GM23338 (cell line): ENCODE data around the gene PACS2. TPM values are rescaled to one million over a fixed set of nuclear protein-coding genes. Genes with fewer than 3 reads are reported as not detected.
A peak's percentile ranks its signal among the peaks of the same experiment; 100 is the strongest.

Experiments used
- ATAC-seq: fragments of 200-7000 bp; cut with Tn5 transposase; 3 replicates; pipeline ENCODE4 v1.9.1; 2020
- DNase-seq: peaks from one replicate; pipeline ENCODE4 v3.0.0-alpha.2; 2015; ENCODE audit warnings: low spot score
- H2AFZ ChIP-seq: fragments of 200-600 bp; sonication (generic); 2 replicates; pipeline ENCODE4 v1.8.0; 2016; ENCODE audit warnings: antibody characterized with exemption, mild to moderate bottlenecking, moderate library complexity
- H3F3A ChIP-seq: fragments of 200-600 bp; sonication (generic); replicated peaks from 2 replicates; pipeline ENCODE4 v1.8.0; 2017; ENCODE audit warnings: antibody characterized with exemption, mixed run types, low read depth
- H3K27ac ChIP-seq: fragments of 200-600 bp; sonication (generic); 2 replicates; pipeline ENCODE4 v1.6.1; 2016; ENCODE audit warnings: low read depth
- H3K27me3 ChIP-seq: fragments of 200-600 bp; sonication (generic); 2 replicates; pipeline ENCODE4 v1.8.0; 2016; ENCODE audit warnings: mild to moderate bottlenecking, mixed run types, moderate library complexity; ENCODE audit not compliant: insufficient read depth
- H3K36me3 ChIP-seq: fragments of 200-600 bp; sonication (generic); 2 replicates; pipeline ENCODE4 v1.8.0; 2016; ENCODE audit warnings: mild to moderate bottlenecking; ENCODE audit not compliant: insufficient read depth
- H3K4me1 ChIP-seq: fragments of 200-600 bp; sonication (generic); 2 replicates; pipeline ENCODE4 v1.8.0; 2016; ENCODE audit warnings: mild to moderate bottlenecking, moderate library complexity; ENCODE audit not compliant: insufficient read depth
- H3K4me2 ChIP-seq: fragments of 200-600 bp; sonication (generic); 2 replicates; pipeline ENCODE4 v1.7.1; 2017; ENCODE audit warnings: mixed run types
- H3K4me3 ChIP-seq: fragments of 200-600 bp; sonication (generic); 2 replicates; pipeline ENCODE4 v1.6.1; 2016; ENCODE audit warnings: mixed run types
- H3K79me2 ChIP-seq: fragments of 200-600 bp; sonication (generic); replicated peaks from 2 replicates; pipeline ENCODE4 v1.8.0; 2017; ENCODE audit warnings: mild to moderate bottlenecking; ENCODE audit not compliant: insufficient read depth
- H3K9me2 ChIP-seq: fragments of 200-600 bp; sonication (generic); 2 replicates; pipeline ENCODE4 v1.8.0; 2017; ENCODE audit not compliant: insufficient read depth
- H4K20me1 ChIP-seq: fragments of 200-600 bp; sonication (generic); replicated peaks from 2 replicates; pipeline ENCODE4 v1.8.0; 2017; ENCODE audit warnings: mild to moderate bottlenecking; ENCODE audit not compliant: insufficient read depth
- H3K27ac Mint-ChIP-seq: 2 replicates; pipeline ENCODE4 v1.8.0; 2020; ENCODE audit warnings: inconsistent platforms, mild to moderate bottlenecking, moderate library complexity, mixed read lengths
- H3K27me3 Mint-ChIP-seq: 3 replicates; pipeline ENCODE4 v1.8.0; 2022; ENCODE audit warnings: low read depth, mild to moderate bottlenecking, moderate library complexity, mixed read lengths, inconsistent platforms; ENCODE audit not compliant: insufficient read depth, poor library complexity
- H3K36me3 Mint-ChIP-seq: 3 replicates; pipeline ENCODE4 v1.8.0; 2021; ENCODE audit warnings: low read depth, mild to moderate bottlenecking, inconsistent platforms, moderate library complexity, mixed read lengths
- H3K4me1 Mint-ChIP-seq: 3 replicates; pipeline ENCODE4 v1.8.0; 2020; ENCODE audit warnings: mild to moderate bottlenecking, inconsistent platforms, mixed read lengths
- H3K4me3 Mint-ChIP-seq: 3 replicates; pipeline ENCODE4 v1.8.0; 2021; ENCODE audit warnings: moderate library complexity, mild to moderate bottlenecking, inconsistent platforms, mixed read lengths
- H3K9me3 Mint-ChIP-seq: 3 replicates; pipeline ENCODE4 v1.8.0; 2020; ENCODE audit warnings: moderate library complexity, mild to moderate bottlenecking, inconsistent platforms, mixed read lengths
- EZH2phosphoT487 ChIP-seq: fragments of 200-600 bp; sonication (generic); IDR thresholded peaks from one replicate; pipeline ENCODE4 v1.8.1; 2018; ENCODE audit warnings: antibody characterized with exemption; ENCODE audit not compliant: unreplicated experiment
- JUNB ChIP-seq: IDR thresholded peaks from one replicate; pipeline ENCODE4 v1.6.1; 2016; ENCODE audit warnings: antibody characterized with exemption; ENCODE audit not compliant: unreplicated experiment
- POLR2AphosphoS5 ChIP-seq: IDR thresholded peaks from 2 replicates; pipeline ENCODE4 v1.6.1; 2016; ENCODE audit warnings: antibody characterized with exemption, low read depth
- STAT1 ChIP-seq: IDR thresholded peaks from one replicate; pipeline ENCODE4 v1.6.1; 2016; ENCODE audit warnings: antibody characterized with exemption; ENCODE audit not compliant: unreplicated experiment
- ZNF114 ChIP-seq: fragments of 250-450 bp; sonication (Bioruptor Pico); IDR thresholded peaks from 2 replicates; pipeline ENCODE4 v1.5.0; 2020; ENCODE audit warnings: mild to moderate bottlenecking, moderate library complexity
- ZNF331 ChIP-seq: fragments of 250-450 bp; sonication (Bioruptor Pico); IDR thresholded peaks from 2 replicates; pipeline ENCODE4 v1.5.0; 2020; ENCODE audit warnings: low read depth, mild to moderate bottlenecking, moderate library complexity
- polyA plus RNA-seq: library from polyadenylated mRNA; unstranded; fragments of >200 nt; fragmentation: Nextera tagmentation; extraction: Ambion mirVana; gene quantifications from 2 replicates; pipeline ENCODE4 v1.2.1, GENCODE V29; 2016
- total RNA-seq: library from RNA; depleted of rRNA; stranded (reverse); fragments of >200 nt; shearing (Covaris generic); gene quantifications from 2 replicates; pipeline ENCODE4 v1.2.3, GENCODE V29; 2014
- TF ChIP-seq, protein P1 (sequence below), 2 experiments: fragments of 200-600 bp in 1 of 2; sonication (generic) in 1 of 2; conservative IDR thresholded peaks; 2 replicates each; pipeline versions ENCODE4 v1.5.1 to v1.6.1; 2016 to 2017; ENCODE audit warnings: antibody characterized with exemption in 2 of 2, low read depth in 2 of 2, mild to moderate bottlenecking in 2 of 2, moderate library complexity in 1 of 2
- TF ChIP-seq, protein P2 (sequence below): fragments of 250-450 bp; sonication (Bioruptor Pico); IDR thresholded peaks from 2 replicates; pipeline ENCODE4 v1.5.0; 2020; ENCODE audit warnings: mild to moderate bottlenecking, moderate library complexity
- TF ChIP-seq, protein P3 (sequence below): IDR thresholded peaks from one replicate; pipeline ENCODE4 v1.6.1; 2018; ENCODE audit warnings: antibody characterized with exemption; ENCODE audit not compliant: unreplicated experiment

Gene PACS2
- total and polyA plus RNA-seq, 2 experiments from 2014 or later, result 22.5 to 79.0 TPM

DNA sequence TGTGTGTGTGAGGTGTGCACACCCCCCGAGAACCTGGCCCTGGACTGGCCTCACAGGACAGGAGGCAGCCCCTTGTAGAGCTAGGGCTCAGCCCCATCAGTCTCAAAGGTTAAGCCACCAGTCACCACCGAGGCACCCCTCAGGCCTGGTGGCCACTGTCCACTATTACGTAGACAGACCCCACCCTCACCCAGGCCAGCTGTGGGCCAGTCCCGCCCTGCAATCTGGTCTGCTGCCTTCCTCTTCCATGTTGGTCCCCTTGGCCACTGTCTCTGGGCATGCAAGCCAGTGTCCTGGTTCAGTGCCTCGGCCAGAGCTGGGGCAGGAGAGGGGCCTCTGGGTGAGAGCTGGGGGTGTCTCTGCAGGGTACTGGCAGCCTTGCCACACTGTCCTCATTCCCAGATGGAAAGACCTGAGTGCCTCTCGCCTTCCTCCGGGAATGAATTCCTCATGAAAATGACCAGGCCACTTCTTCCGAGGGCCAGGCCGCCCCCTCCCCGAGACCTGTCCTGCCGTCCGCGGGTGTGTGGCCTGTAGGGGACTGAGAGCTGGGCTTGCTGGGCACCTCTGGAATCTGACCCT lies 82.9 kb downstream of the PACS2 start:
- Histone ChIP-seq H3K4me2 (peak overlapping the region; percentile 78), H3F3A (0 out of 2 replicates have a peak, but pooled peaks cover 3% of the 10 kb centered on the region), H3K27me3 (no peaks in the 10 kb centered on the region), H4K20me1 (no peaks in the 10 kb centered on the region), H3K27ac (no peak overlapping the region), H3K36me3 (peaks cover 12% of the 10 kb centered on the region; the same call in 1 of the 2 replicates), H2AFZ (0 out of 2 replicates have a peak overlapping the region, but pooled peaks have one; percentile 52), H3K4me1 (no peaks in the 10 kb centered on the region; the same call in 1 of the 2 replicates), H3K4me3 (peak overlapping the region; percentile 60), H3K79me2 (no peaks in the 10 kb centered on the region), H3K9me2 (peaks cover 11% of the 10 kb centered on the region)
- DNase-seq, result no peak
- TF ChIP-seq JUNB, result no peak
- TF ChIP-seq, protein P1, sequence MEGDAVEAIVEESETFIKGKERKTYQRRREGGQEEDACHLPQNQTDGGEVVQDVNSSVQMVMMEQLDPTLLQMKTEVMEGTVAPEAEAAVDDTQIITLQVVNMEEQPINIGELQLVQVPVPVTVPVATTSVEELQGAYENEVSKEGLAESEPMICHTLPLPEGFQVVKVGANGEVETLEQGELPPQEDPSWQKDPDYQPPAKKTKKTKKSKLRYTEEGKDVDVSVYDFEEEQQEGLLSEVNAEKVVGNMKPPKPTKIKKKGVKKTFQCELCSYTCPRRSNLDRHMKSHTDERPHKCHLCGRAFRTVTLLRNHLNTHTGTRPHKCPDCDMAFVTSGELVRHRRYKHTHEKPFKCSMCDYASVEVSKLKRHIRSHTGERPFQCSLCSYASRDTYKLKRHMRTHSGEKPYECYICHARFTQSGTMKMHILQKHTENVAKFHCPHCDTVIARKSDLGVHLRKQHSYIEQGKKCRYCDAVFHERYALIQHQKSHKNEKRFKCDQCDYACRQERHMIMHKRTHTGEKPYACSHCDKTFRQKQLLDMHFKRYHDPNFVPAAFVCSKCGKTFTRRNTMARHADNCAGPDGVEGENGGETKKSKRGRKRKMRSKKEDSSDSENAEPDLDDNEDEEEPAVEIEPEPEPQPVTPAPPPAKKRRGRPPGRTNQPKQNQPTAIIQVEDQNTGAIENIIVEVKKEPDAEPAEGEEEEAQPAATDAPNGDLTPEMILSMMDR (conservative IDR thresholded peaks at IDR 0.05; ENCODE audit: low read depth in 2 of 2), result no peak
- TF ChIP-seq, protein P2, sequence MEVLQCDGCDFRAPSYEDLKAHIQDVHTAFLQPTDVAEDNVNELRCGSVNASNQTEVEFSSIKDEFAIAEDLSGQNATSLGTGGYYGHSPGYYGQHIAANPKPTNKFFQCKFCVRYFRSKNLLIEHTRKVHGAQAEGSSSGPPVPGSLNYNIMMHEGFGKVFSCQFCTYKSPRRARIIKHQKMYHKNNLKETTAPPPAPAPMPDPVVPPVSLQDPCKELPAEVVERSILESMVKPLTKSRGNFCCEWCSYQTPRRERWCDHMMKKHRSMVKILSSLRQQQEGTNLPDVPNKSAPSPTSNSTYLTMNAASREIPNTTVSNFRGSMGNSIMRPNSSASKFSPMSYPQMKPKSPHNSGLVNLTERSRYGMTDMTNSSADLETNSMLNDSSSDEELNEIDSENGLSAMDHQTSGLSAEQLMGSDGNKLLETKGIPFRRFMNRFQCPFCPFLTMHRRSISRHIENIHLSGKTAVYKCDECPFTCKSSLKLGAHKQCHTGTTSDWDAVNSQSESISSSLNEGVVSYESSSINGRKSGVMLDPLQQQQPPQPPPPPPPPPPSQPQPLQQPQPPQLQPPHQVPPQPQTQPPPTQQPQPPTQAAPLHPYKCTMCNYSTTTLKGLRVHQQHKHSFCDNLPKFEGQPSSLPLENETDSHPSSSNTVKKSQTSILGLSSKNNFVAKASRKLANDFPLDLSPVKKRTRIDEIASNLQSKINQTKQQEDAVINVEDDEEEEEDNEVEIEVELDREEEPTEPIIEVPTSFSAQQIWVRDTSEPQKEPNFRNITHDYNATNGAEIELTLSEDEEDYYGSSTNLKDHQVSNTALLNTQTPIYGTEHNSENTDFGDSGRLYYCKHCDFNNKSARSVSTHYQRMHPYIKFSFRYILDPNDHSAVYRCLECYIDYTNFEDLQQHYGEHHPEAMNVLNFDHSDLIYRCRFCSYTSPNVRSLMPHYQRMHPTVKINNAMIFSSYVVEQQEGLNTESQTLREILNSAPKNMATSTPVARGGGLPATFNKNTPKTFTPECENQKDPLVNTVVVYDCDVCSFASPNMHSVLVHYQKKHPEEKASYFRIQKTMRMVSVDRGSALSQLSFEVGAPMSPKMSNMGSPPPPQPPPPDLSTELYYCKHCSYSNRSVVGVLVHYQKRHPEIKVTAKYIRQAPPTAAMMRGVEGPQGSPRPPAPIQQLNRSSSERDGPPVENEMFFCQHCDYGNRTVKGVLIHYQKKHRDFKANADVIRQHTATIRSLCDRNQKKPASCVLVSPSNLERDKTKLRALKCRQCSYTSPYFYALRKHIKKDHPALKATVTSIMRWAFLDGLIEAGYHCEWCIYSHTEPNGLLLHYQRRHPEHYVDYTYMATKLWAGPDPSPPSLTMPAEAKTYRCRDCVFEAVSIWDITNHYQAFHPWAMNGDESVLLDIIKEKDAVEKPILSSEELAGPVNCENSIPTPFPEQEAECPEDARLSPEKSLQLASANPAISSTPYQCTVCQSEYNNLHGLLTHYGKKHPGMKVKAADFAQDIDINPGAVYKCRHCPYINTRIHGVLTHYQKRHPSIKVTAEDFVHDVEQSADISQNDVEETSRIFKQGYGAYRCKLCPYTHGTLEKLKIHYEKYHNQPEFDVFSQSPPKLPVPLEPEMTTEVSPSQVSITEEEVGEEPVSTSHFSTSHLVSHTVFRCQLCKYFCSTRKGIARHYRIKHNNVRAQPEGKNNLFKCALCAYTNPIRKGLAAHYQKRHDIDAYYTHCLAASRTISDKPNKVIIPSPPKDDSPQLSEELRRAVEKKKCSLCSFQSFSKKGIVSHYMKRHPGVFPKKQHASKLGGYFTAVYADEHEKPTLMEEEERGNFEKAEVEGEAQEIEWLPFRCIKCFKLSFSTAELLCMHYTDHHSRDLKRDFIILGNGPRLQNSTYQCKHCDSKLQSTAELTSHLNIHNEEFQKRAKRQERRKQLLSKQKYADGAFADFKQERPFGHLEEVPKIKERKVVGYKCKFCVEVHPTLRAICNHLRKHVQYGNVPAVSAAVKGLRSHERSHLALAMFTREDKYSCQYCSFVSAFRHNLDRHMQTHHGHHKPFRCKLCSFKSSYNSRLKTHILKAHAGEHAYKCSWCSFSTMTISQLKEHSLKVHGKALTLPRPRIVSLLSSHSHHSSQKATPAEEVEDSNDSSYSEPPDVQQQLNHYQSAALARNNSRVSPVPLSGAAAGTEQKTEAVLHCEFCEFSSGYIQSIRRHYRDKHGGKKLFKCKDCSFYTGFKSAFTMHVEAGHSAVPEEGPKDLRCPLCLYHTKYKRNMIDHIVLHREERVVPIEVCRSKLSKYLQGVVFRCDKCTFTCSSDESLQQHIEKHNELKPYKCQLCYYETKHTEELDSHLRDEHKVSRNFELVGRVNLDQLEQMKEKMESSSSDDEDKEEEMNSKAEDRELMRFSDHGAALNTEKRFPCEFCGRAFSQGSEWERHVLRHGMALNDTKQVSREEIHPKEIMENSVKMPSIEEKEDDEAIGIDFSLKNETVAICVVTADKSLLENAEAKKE (CRISPR knock-in tag), result no peak
- no peak for TF ChIP-seq ZNF114 (CRISPR knock-in tag)
- no peak for TF ChIP-seq STAT1
- TF ChIP-seq, protein P3, sequence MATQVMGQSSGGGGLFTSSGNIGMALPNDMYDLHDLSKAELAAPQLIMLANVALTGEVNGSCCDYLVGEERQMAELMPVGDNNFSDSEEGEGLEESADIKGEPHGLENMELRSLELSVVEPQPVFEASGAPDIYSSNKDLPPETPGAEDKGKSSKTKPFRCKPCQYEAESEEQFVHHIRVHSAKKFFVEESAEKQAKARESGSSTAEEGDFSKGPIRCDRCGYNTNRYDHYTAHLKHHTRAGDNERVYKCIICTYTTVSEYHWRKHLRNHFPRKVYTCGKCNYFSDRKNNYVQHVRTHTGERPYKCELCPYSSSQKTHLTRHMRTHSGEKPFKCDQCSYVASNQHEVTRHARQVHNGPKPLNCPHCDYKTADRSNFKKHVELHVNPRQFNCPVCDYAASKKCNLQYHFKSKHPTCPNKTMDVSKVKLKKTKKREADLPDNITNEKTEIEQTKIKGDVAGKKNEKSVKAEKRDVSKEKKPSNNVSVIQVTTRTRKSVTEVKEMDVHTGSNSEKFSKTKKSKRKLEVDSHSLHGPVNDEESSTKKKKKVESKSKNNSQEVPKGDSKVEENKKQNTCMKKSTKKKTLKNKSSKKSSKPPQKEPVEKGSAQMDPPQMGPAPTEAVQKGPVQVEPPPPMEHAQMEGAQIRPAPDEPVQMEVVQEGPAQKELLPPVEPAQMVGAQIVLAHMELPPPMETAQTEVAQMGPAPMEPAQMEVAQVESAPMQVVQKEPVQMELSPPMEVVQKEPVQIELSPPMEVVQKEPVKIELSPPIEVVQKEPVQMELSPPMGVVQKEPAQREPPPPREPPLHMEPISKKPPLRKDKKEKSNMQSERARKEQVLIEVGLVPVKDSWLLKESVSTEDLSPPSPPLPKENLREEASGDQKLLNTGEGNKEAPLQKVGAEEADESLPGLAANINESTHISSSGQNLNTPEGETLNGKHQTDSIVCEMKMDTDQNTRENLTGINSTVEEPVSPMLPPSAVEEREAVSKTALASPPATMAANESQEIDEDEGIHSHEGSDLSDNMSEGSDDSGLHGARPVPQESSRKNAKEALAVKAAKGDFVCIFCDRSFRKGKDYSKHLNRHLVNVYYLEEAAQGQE, result no peak
- TF ChIP-seq POLR2AphosphoS5, result no peak
- no peak for TF ChIP-seq EZH2phosphoT487
- TF ChIP-seq ZNF331 (CRISPR knock-in tag), result no peak
- peaks cover 47% of the 10 kb centered on the region for H3K9me3 Mint-ChIP-seq
- H3K36me3 Mint-ChIP-seq, result peaks cover 40% of the 10 kb centered on the region
- H3K4me3 Mint-ChIP-seq, result peak overlapping the region; percentile 60
- no peak for ATAC-seq
- no peak overlapping the region for H3K27ac Mint-ChIP-seq
- peaks cover 30% of the 10 kb centered on the region for H3K27me3 Mint-ChIP-seq
- no peaks in the 10 kb centered on the region; the same call in 2 of the 3 replicates for H3K4me1 Mint-ChIP-seq
